ENCODE data around the gene CDKN1A.

Gene CDKN1A

GRCh38 chr6:36685166-36685924 lies 6.8 kb downstream of the CDKN1A start:
- Histone ChIP-seq H3K27ac (ENCODE audit: insufficient read depth, low read length, poor library complexity, severe bottlenecking) (no peak overlapping the region), H3K36me3 (ENCODE audit: control insufficient read depth, insufficient read depth, low read length) (peaks cover 17% of the 10 kb centered on the region)
- DNase-seq = no peak

GRCh38 chr6:36685926-36686667 lies 7.6 kb downstream of the CDKN1A start:
- no peak overlapping the region for H3K27ac ChIP-seq (ENCODE audit: insufficient read depth, low read length, poor library complexity, severe bottlenecking)
- H3K36me3 ChIP-seq (ENCODE audit: control insufficient read depth, insufficient read depth, low read length) = peaks cover 17% of the 10 kb centered on the region
- peaks cover 25% of the 10 kb centered on the region for H3K4me1 ChIP-seq (ENCODE audit: control insufficient read depth, insufficient read depth, low read length, poor library complexity, severe bottlenecking)
- no peaks in the 10 kb centered on the region for H3K27me3 ChIP-seq (replicated peaks; ENCODE audit: control insufficient read depth, insufficient read depth, low read length, poor library complexity, severe bottlenecking)
- H3K9me3 ChIP-seq (ENCODE audit: control insufficient read depth, low read length) = no peaks in the 10 kb centered on the region
- H3K4me3 ChIP-seq (ENCODE audit: insufficient read depth, low read depth, low read length, poor library complexity, severe bottlenecking) = no peak overlapping the region
- DNase-seq = no peak

More at GRCh38 chr6:36685166-36685924, 6.8 kb downstream of the CDKN1A start:
- Histone ChIP-seq H3K4me1 (ENCODE audit: control insufficient read depth, insufficient read depth, low read length, poor library complexity, severe bottlenecking) (peaks cover 31% of the 10 kb centered on the region), H3K9me3 (ENCODE audit: control insufficient read depth, low read length) (no peaks in the 10 kb centered on the region), H3K27me3 (replicated peaks; ENCODE audit: control insufficient read depth, insufficient read depth, low read length, poor library complexity, severe bottlenecking) (no peaks in the 10 kb centered on the region), H3K4me3 (ENCODE audit: insufficient read depth, low read depth, low read length, poor library complexity, severe bottlenecking) (no peak overlapping the region)

- no peak overlapping the region for H3K4me3 ChIP-seq (ENCODE audit: insufficient read depth, low read depth, low read length, poor library complexity, severe bottlenecking)
- no peaks in the 10 kb centered on the region for H3K9me3 ChIP-seq (ENCODE audit: control insufficient read depth, low read length)
- DNase-seq = no peak
- peaks cover 17% of the 10 kb centered on the region for H3K36me3 ChIP-seq (ENCODE audit: control insufficient read depth, insufficient read depth, low read length)
- no peaks in the 10 kb centered on the region for H3K27me3 ChIP-seq (replicated peaks; ENCODE audit: control insufficient read depth, insufficient read depth, low read length, poor library complexity, severe bottlenecking)
- H3K4me1 ChIP-seq (ENCODE audit: control insufficient read depth, insufficient read depth, low read length, poor library complexity, severe bottlenecking) = peaks cover 25% of the 10 kb centered on the region
- H3K27ac ChIP-seq (ENCODE audit: insufficient read depth, low read length, poor library complexity, severe bottlenecking) = no peak overlapping the region
These were observed 8.4 kb downstream of the CDKN1A start for GRCh38 chr6:36686668-36687513.

GRCh38 chr6:36688063-36688738 lies 9.7 kb downstream of the CDKN1A start:
- Histone ChIP-seq H3K27me3 (replicated peaks; ENCODE audit: control insufficient read depth, insufficient read depth, low read length, poor library complexity, severe bottlenecking) (no peaks in the 10 kb centered on the region), H3K27ac (ENCODE audit: insufficient read depth, low read length, poor library complexity, severe bottlenecking) (no peak overlapping the region), H3K4me3 (ENCODE audit: insufficient read depth, low read depth, low read length, poor library complexity, severe bottlenecking) (no peak overlapping the region), H3K4me1 (ENCODE audit: control insufficient read depth, insufficient read depth, low read length, poor library complexity, severe bottlenecking) (peaks cover 23% of the 10 kb centered on the region), H3K36me3 (ENCODE audit: control insufficient read depth, insufficient read depth, low read length) (peaks cover 17% of the 10 kb centered on the region), H3K9me3 (ENCODE audit: control insufficient read depth, low read length) (no peaks in the 10 kb centered on the region)
- no peak for DNase-seq

- Histone ChIP-seq H3K4me1 (ENCODE audit: control insufficient read depth, insufficient read depth, low read length, poor library complexity, severe bottlenecking) (peaks cover 18% of the 10 kb centered on the region), H3K9me3 (ENCODE audit: control insufficient read depth, low read length) (no peaks in the 10 kb centered on the region), H3K36me3 (ENCODE audit: control insufficient read depth, insufficient read depth, low read length) (peaks cover 17% of the 10 kb centered on the region), H3K27me3 (replicated peaks; ENCODE audit: control insufficient read depth, insufficient read depth, low read length, poor library complexity, severe bottlenecking) (no peaks in the 10 kb centered on the region), H3K4me3 (ENCODE audit: insufficient read depth, low read depth, low read length, poor library complexity, severe bottlenecking) (no peak overlapping the region), H3K27ac (ENCODE audit: insufficient read depth, low read length, poor library complexity, severe bottlenecking) (no peak overlapping the region)
- DNase-seq = no peak
These were observed 10.2 kb downstream of the CDKN1A start for GRCh38 chr6:36688739-36689075.

- H3K36me3 ChIP-seq (ENCODE audit: control insufficient read depth, insufficient read depth, low read length) = peaks cover 8% of the 10 kb centered on the region
- H3K9me3 ChIP-seq (ENCODE audit: control insufficient read depth, low read length) = no peaks in the 10 kb centered on the region
- DNase-seq = no peak
- no peak overlapping the region for H3K27ac ChIP-seq (ENCODE audit: insufficient read depth, low read length, poor library complexity, severe bottlenecking)
- H3K4me1 ChIP-seq (ENCODE audit: control insufficient read depth, insufficient read depth, low read length, poor library complexity, severe bottlenecking) = peaks cover 17% of the 10 kb centered on the region
- H3K27me3 ChIP-seq (replicated peaks; ENCODE audit: control insufficient read depth, insufficient read depth, low read length, poor library complexity, severe bottlenecking) = no peaks in the 10 kb centered on the region
- no peak overlapping the region for H3K4me3 ChIP-seq (ENCODE audit: insufficient read depth, low read depth, low read length, poor library complexity, severe bottlenecking)
These were observed 12.5 kb downstream of the CDKN1A start for GRCh38 chr6:36691011-36691410.

- H3K36me3 ChIP-seq (ENCODE audit: control insufficient read depth, insufficient read depth, low read length) = peaks cover 4% of the 10 kb centered on the region
- H3K9me3 ChIP-seq (ENCODE audit: control insufficient read depth, low read length) = no peaks in the 10 kb centered on the region
- H3K27ac ChIP-seq (ENCODE audit: insufficient read depth, low read length, poor library complexity, severe bottlenecking) = peak overlapping the region; percentile 40
- H3K4me3 ChIP-seq (ENCODE audit: insufficient read depth, low read depth, low read length, poor library complexity, severe bottlenecking) = no peak overlapping the region
- DNase-seq = no peak
- peaks cover 17% of the 10 kb centered on the region for H3K4me1 ChIP-seq (ENCODE audit: control insufficient read depth, insufficient read depth, low read length, poor library complexity, severe bottlenecking)
- no peaks in the 10 kb centered on the region for H3K27me3 ChIP-seq (replicated peaks; ENCODE audit: control insufficient read depth, insufficient read depth, low read length, poor library complexity, severe bottlenecking)
These were observed 13.1 kb downstream of the CDKN1A start for GRCh38 chr6:36691612-36692011.

GRCh38 chr6:36692220-36692619 lies 13.7 kb downstream of the CDKN1A start:
- Histone ChIP-seq H3K27ac (ENCODE audit: insufficient read depth, low read length, poor library complexity, severe bottlenecking) (peak overlapping the region; percentile 40), H3K27me3 (replicated peaks; ENCODE audit: control insufficient read depth, insufficient read depth, low read length, poor library complexity, severe bottlenecking) (no peaks in the 10 kb centered on the region), H3K4me1 (ENCODE audit: control insufficient read depth, insufficient read depth, low read length, poor library complexity, severe bottlenecking) (peaks cover 17% of the 10 kb centered on the region), H3K4me3 (ENCODE audit: insufficient read depth, low read depth, low read length, poor library complexity, severe bottlenecking) (no peak overlapping the region), H3K9me3 (ENCODE audit: control insufficient read depth, low read length) (no peaks in the 10 kb centered on the region), H3K36me3 (ENCODE audit: control insufficient read depth, insufficient read depth, low read length) (no peaks in the 10 kb centered on the region)
- peak in 1 of 3 donors; percentile 22 for DNase-seq

- Histone ChIP-seq H3K27me3 (replicated peaks; ENCODE audit: control insufficient read depth, insufficient read depth, low read length, poor library complexity, severe bottlenecking) (no peaks in the 10 kb centered on the region), H3K36me3 (ENCODE audit: control insufficient read depth, insufficient read depth, low read length) (no peaks in the 10 kb centered on the region), H3K4me1 (ENCODE audit: control insufficient read depth, insufficient read depth, low read length, poor library complexity, severe bottlenecking) (peaks cover 17% of the 10 kb centered on the region), H3K27ac (ENCODE audit: insufficient read depth, low read length, poor library complexity, severe bottlenecking) (no peak overlapping the region), H3K9me3 (ENCODE audit: control insufficient read depth, low read length) (no peaks in the 10 kb centered on the region), H3K4me3 (ENCODE audit: insufficient read depth, low read depth, low read length, poor library complexity, severe bottlenecking) (no peak overlapping the region)
- DNase-seq = no peak
These were observed 14.6 kb downstream of the CDKN1A start for GRCh38 chr6:36692861-36693702.

Data from effector memory CD4-positive, alpha-beta T cell (primary cell).